GM12801 (cell line): ENCODE results near the gene KRT9.
"Not testable (repeated sequence)": the region's sequence is repeated elsewhere in the genome, so short reads cannot be mapped to it uniquely, and the experiment has no call there.

Experiments used
- TF ChIP-seq, protein P1 (sequence below): IDR thresholded peaks from one replicate; pipeline ENCODE4 v1.5.1; 2011; ENCODE audit warnings: control low read depth; ENCODE audit not compliant: insufficient read length; ENCODE audit errors: extremely low read depth

Gene KRT9

GRCh38 chr17:41615454-41615853, 43.6 kb upstream of the KRT9 start:
- TF ChIP-seq, protein P1, sequence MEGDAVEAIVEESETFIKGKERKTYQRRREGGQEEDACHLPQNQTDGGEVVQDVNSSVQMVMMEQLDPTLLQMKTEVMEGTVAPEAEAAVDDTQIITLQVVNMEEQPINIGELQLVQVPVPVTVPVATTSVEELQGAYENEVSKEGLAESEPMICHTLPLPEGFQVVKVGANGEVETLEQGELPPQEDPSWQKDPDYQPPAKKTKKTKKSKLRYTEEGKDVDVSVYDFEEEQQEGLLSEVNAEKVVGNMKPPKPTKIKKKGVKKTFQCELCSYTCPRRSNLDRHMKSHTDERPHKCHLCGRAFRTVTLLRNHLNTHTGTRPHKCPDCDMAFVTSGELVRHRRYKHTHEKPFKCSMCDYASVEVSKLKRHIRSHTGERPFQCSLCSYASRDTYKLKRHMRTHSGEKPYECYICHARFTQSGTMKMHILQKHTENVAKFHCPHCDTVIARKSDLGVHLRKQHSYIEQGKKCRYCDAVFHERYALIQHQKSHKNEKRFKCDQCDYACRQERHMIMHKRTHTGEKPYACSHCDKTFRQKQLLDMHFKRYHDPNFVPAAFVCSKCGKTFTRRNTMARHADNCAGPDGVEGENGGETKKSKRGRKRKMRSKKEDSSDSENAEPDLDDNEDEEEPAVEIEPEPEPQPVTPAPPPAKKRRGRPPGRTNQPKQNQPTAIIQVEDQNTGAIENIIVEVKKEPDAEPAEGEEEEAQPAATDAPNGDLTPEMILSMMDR, result no peak

GRCh38 chr17:41614098-41614497, 42.2 kb upstream of the KRT9 start:
- TF ChIP-seq, protein P1, result no peak

GRCh38 chr17:41613277-41614082, 41.6 kb upstream of the KRT9 start:
- TF ChIP-seq, protein P1, result no peak

DNA sequence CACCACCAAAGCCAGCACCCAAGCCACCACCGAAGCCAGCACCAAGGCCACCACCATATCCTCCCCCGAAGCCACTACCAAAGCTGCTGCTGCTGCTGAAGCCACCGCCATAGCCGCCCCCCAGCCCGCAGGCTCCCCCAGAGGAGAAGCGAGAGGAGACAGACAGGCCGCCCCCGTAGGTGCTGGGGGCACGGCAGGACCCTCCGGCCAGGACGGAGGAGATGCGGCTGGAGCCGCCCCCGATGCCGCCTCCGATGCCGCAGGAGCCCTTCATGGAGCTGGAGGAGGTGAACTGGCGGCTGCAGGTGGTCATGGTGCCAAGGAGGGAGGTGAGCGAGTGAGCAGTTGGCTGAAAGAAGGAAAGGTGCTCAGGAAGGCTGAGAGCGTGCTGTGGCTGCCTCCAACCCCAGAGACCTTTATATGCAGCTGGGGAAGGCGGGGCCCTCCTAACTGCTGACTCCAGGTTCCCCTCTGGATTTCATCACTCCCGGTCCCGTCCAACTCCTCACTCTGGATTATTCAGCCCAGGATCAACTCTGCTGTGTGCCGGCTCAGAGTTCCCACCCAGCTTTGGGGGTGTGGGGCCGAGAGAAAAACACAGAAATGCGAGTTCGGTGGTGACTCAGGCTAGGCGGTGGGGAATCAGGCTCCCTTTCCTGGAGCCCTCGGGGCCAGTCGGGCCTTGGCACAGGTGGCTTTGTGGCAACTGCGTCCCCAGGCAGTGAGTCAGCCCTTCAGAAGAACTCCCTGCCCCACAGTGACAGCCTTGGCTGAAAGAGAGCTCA, 40.7 kb upstream of the KRT9 start, which contains the start of gene KRT16:
TSS of gene KRT16 (minus strand) at position 392 of the 785 bp plus-strand sequence. CDS start at position 313, 79 bp downstream.
- TF ChIP-seq, protein P1, result not testable (repeated sequence)

GRCh38 chr17:41610965-41611640, 39.2 kb upstream of the KRT9 start:
- TF ChIP-seq, protein P1, result no peak

- TF ChIP-seq, protein P1, result no peak
Observed at GRCh38 chr17:41602524-41602923, 30.7 kb upstream of the KRT9 start.

DNA sequence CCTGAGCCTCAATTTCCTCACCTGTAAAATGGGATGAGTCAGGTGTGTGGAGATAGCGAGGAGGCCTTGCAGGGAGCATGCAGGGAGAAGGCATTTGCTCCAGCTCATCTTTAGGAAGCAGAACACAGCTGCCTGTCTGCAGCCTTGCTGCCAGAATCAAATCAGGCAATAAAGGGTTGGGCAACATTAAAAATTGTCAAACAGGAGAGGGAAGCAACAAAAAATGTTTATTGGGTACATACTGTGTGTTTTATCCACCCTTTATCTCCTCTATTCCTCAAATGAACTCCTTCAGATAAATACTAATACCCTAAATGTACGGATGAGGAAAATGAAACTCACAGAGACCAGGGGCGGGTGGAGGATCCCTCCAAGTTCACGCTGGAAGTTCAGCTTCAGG, 28.5 kb upstream of the KRT9 start:
- TF ChIP-seq, protein P1, result no peak
